Spleen (tissue), 7 donors: ENCODE data around the gene GLRA3.

Experiments
- POLR2AphosphoS5 ChIP-seq, 3 donors: sonication (generic); formaldehyde crosslinking; IDR thresholded peaks; one replicate each; pipeline ENCODE4 v1.5.1; 2017; ENCODE audit warnings: antibody characterized with exemption in 3 of 3
- TF ChIP-seq, protein P1 (sequence below), 11 experiments: fragments of 200-600 bp in 7 of 11; fragments of 450-650 bp in 4 of 11; sonication (generic) in 4 of 11; IDR thresholded peaks in 8 of 11; conservative IDR thresholded peaks in 3 of 11; 1 replicate in 7 of 11; 2 replicates in 4 of 11; pipeline versions ENCODE4 v1.4.0 to v1.8.0; 2016 to 2021; ENCODE audit warnings: antibody characterized with exemption in 11 of 11, inconsistent platforms in 4 of 11, mild to moderate bottlenecking in 1 of 11
- donor health status: DM: no; HTN: no; CAD: no; lungs with moderate emphysema.
- donor health status: DM: no; HTN: no; CAD: no.
- donor health status: DM: no; HTN: no; CAD: no.

DNA sequence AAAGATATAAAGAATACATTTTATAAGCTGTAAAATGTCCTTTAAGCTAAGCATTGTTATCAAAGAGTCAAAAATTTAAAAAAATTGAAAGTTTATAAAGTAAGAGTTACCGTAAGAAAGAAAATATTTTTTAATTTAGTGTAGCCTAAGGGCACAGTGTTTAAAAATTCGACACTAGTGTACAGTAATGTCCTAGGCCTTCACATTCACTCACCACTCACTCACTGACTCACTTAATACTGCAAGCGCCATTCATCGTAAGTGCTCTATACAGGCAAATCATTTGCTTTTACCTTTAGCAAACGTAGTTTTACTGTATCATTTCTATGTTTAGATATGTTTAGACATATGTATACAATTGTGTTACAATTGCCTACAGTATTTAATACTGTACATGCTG, 20.2 kb downstream of the GLRA3 start:
- TF ChIP-seq, protein P1, sequence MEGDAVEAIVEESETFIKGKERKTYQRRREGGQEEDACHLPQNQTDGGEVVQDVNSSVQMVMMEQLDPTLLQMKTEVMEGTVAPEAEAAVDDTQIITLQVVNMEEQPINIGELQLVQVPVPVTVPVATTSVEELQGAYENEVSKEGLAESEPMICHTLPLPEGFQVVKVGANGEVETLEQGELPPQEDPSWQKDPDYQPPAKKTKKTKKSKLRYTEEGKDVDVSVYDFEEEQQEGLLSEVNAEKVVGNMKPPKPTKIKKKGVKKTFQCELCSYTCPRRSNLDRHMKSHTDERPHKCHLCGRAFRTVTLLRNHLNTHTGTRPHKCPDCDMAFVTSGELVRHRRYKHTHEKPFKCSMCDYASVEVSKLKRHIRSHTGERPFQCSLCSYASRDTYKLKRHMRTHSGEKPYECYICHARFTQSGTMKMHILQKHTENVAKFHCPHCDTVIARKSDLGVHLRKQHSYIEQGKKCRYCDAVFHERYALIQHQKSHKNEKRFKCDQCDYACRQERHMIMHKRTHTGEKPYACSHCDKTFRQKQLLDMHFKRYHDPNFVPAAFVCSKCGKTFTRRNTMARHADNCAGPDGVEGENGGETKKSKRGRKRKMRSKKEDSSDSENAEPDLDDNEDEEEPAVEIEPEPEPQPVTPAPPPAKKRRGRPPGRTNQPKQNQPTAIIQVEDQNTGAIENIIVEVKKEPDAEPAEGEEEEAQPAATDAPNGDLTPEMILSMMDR (IDR thresholded peaks at IDR 0.05 in 8 of 11, conservative IDR thresholded peaks at IDR 0.05 in 3 of 11) = no peak
- no peak for TF ChIP-seq POLR2AphosphoS5 (IDR thresholded peaks at IDR 0.05)
